Right lobe of liver (tissue), 4 donors: ENCODE results near the gene CNGB1.

ENCODE experiments used
- POLR2A ChIP-seq: fragments of 450-650 bp; IDR thresholded peaks from one replicate; pipeline ENCODE4 v1.6.1; 2017; ENCODE audit warnings: antibody characterized with exemption, mild to moderate bottlenecking
- TF ChIP-seq, protein P1 (sequence below), 4 donors: fragments of 200-600 bp in 3 of 4; fragments of 450-650 bp in 1 of 4; IDR thresholded peaks; one replicate each; pipeline versions ENCODE4 v1.5.1 to v1.8.0; 2016 to 2022; ENCODE audit warnings: antibody characterized with exemption in 4 of 4, mild to moderate bottlenecking in 2 of 4
- donor health status: DM: no; HTN: no; CAD: no.
- donor health status: DM: no; HTN: no; CAD: no.
- donor health status: DM: no; HTN: yes; CAD: no.

DNA sequence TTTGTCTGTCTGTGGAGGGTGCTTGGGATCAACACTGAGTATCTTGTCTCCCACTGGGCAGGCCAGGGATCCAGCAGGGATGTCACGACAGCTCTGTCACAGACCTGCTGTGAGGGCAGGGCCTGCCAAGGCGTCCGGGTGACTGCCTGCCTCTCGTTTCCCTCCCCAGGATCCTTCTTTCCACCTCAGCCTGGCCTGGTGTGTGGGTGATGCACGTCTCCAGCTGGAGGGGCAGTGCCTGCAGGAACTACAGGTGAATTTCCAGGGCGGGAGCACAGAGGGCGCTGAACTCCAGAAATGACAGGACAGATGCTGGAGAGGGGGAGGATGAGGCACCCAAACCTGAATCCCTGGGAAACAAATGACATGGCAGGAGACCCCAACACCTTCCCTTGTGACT is 47.9 kb upstream of the CNGB1 start:
- TF ChIP-seq, protein P1, sequence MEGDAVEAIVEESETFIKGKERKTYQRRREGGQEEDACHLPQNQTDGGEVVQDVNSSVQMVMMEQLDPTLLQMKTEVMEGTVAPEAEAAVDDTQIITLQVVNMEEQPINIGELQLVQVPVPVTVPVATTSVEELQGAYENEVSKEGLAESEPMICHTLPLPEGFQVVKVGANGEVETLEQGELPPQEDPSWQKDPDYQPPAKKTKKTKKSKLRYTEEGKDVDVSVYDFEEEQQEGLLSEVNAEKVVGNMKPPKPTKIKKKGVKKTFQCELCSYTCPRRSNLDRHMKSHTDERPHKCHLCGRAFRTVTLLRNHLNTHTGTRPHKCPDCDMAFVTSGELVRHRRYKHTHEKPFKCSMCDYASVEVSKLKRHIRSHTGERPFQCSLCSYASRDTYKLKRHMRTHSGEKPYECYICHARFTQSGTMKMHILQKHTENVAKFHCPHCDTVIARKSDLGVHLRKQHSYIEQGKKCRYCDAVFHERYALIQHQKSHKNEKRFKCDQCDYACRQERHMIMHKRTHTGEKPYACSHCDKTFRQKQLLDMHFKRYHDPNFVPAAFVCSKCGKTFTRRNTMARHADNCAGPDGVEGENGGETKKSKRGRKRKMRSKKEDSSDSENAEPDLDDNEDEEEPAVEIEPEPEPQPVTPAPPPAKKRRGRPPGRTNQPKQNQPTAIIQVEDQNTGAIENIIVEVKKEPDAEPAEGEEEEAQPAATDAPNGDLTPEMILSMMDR (IDR thresholded peaks at IDR 0.05), result peak in 1 of 4 donors; percentile 20
- no peak for TF ChIP-seq POLR2A
